Fibroblast of lung (primary cell): Measurements from ENCODE around the gene ARL16. TPM values are rescaled to one million over a fixed set of nuclear protein-coding genes. Genes with fewer than 3 reads are reported as not detected.

ENCODE experiments used
- DNase-seq, 2 donors: peaks; one replicate each; pipeline versions ENCODE4 v3.0.0 to v3.0.0-alpha.2; 2010; ENCODE audit warnings: low read depth in 2 of 2
- H2AFZ ChIP-seq: 2 replicates; pipeline ENCODE4 v1.5.1; 2012; ENCODE audit warnings: low read length, control low read depth, inconsistent platforms
- H3K27ac ChIP-seq: 2 replicates; pipeline ENCODE4 v1.5.1; 2011; ENCODE audit warnings: low read length, control low read depth; ENCODE audit not compliant: insufficient read depth
- H3K27me3 ChIP-seq: 2 replicates; pipeline ENCODE4 v1.5.1; 2011; ENCODE audit warnings: mild to moderate bottlenecking, low read length; ENCODE audit not compliant: control insufficient read depth, insufficient read depth
- H3K36me3 ChIP-seq: 2 replicates; pipeline ENCODE4 v1.5.1; 2011; ENCODE audit warnings: low read length; ENCODE audit not compliant: control insufficient read depth, insufficient read depth
- H3K4me1 ChIP-seq: 2 replicates; pipeline ENCODE4 v1.5.1; 2011; ENCODE audit warnings: low read length; ENCODE audit not compliant: control insufficient read depth, insufficient read depth; ENCODE audit errors: extremely low read depth
- H3K4me2 ChIP-seq: 2 replicates; pipeline ENCODE4 v1.5.1; 2011; ENCODE audit warnings: low read length, control low read depth; ENCODE audit not compliant: insufficient read depth; ENCODE audit errors: extremely low read depth
- H3K4me3 ChIP-seq, 4 experiments: fragments of 200-600 bp in 1 of 4; sonication (generic) in 1 of 4; replicated peaks in 1 of 4; 2 replicates each; pipeline ENCODE4 v1.5.1; 2011 to 2016; ENCODE audit warnings: low read length in 4 of 4, low read depth in 3 of 4, mild to moderate bottlenecking in 3 of 4, control low read depth in 2 of 4, inconsistent platforms in 1 of 4, mixed read lengths in 1 of 4; ENCODE audit not compliant: insufficient read depth in 1 of 4; ENCODE audit errors: control extremely low read depth in 1 of 4
- H3K79me2 ChIP-seq: 2 replicates; pipeline ENCODE4 v1.5.1; 2012; ENCODE audit warnings: mild to moderate bottlenecking, low read length, inconsistent platforms; ENCODE audit not compliant: control insufficient read depth, insufficient read depth
- H3K9ac ChIP-seq: 2 replicates; pipeline ENCODE4 v1.5.1; 2011; ENCODE audit warnings: mild to moderate bottlenecking, low read length, control low read depth; ENCODE audit not compliant: insufficient read depth
- H3K9me3 ChIP-seq: 2 replicates; pipeline ENCODE4 v1.5.1; 2012; ENCODE audit warnings: low read depth, low read length; ENCODE audit not compliant: control insufficient read depth, insufficient read depth
- H4K20me1 ChIP-seq: 2 replicates; pipeline ENCODE4 v1.5.1; 2011; ENCODE audit warnings: low read length; ENCODE audit not compliant: control insufficient read depth, insufficient read depth; ENCODE audit errors: extremely low read depth
- CTCF ChIP-seq, 2 donors: IDR thresholded peaks in 1 of 2; conservative IDR thresholded peaks in 1 of 2; 1 replicate in 1 of 2; 2 replicates in 1 of 2; pipeline ENCODE4 v1.5.1; 2011 to 2012; ENCODE audit warnings: low read length in 2 of 2, control low read depth in 1 of 2, inconsistent platforms in 1 of 2, low read depth in 1 of 2, mild to moderate bottlenecking in 1 of 2
- EZH2 ChIP-seq: IDR thresholded peaks from 2 replicates; pipeline ENCODE4 v1.5.1; 2012; ENCODE audit warnings: low read length, control low read depth, mild to moderate bottlenecking; ENCODE audit errors: missing control alignments
- polyA plus RNA-seq, 2 donors: library from polyadenylated mRNA; depleted of rRNA in 1 of 2; stranded (reverse) in 1 of 2; unstranded in 1 of 2; fragments of >200 nt; gene quantifications; 2 replicates each; pipeline ENCODE4 v1.2.1, GENCODE V29; 2011 to 2012; ENCODE audit warnings: missing spikeins in 1 of 2
- total RNA-seq: library from RNA; depleted of rRNA; stranded (reverse); fragments of >200 nt; gene quantifications from 2 replicates; pipeline ENCODE4 v1.2.1, GENCODE V29; 2014

The ARL16 gene
- total and polyA plus RNA-seq, 2 donors (not counting 1 experiment from before 2014, with no cell fraction given): 28.1 to 35.8 TPM

DNA sequence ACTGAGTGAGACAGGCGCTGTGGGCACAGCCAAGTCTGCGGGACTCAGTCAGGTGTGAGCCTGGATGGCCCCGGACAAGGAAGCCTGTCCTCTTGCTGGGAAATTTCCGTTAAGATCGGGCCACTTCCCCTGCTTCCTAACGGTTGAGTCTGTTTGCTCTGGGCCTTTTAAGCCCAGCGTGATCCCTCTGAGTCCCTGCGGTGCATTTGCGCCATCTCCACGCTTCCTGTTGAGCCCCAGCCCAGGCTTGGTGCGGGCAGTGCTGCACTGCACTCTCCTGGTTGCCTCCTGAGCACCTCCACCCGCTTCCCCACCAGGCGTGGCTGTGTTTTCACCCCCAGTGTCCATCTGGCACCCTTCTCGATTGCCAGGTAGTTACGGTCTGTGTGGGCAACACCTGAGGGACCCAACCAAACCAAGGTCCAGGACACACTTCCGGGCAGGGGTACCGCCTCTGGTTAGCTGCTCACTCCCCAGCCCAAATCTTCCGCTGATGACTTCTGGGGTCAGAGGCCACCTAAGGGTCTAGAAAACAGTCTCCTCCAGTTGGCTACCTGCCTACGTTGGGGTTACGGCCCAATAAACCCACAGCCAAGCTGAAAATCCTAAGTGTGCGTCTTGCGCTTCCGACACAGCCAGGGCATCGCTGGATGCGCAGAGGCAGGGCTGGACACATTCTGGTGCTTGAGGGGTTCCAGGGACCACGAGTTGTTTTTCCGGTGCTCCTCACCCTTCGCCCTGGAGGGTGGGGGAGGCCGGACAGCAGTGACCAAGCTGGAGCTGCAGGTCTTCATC, 27.1 kb upstream of the ARL16 start:
- H3K36me3 ChIP-seq: peaks cover 15% of the 10 kb centered on the region
- H3K79me2 ChIP-seq: peaks cover 7% of the 10 kb centered on the region
- no peak overlapping the region for H2AFZ ChIP-seq
- no peaks in the 10 kb centered on the region for H3K9me3 ChIP-seq
- no peaks in the 10 kb centered on the region for H4K20me1 ChIP-seq
- no peaks in the 10 kb centered on the region for H3K27me3 ChIP-seq
- H3K4me2 ChIP-seq: peak overlapping the region; percentile 40
- no peak overlapping the region for H3K9ac ChIP-seq
- H3K27ac ChIP-seq: no peak overlapping the region
- TF ChIP-seq EZH2 (no peak), CTCF (conservative IDR thresholded peaks at IDR 0.05 in 1 of 2, IDR thresholded peaks at IDR 0.05 in 1 of 2; ENCODE audit: low read depth in 1 of 2, low read length in 2 of 2) (no peak)
- H3K4me3 ChIP-seq: peak overlapping the region in 1 of 4 experiments; percentile 63
- peaks cover 20% of the 10 kb centered on the region for H3K4me1 ChIP-seq
- DNase-seq: no peak

DNA sequence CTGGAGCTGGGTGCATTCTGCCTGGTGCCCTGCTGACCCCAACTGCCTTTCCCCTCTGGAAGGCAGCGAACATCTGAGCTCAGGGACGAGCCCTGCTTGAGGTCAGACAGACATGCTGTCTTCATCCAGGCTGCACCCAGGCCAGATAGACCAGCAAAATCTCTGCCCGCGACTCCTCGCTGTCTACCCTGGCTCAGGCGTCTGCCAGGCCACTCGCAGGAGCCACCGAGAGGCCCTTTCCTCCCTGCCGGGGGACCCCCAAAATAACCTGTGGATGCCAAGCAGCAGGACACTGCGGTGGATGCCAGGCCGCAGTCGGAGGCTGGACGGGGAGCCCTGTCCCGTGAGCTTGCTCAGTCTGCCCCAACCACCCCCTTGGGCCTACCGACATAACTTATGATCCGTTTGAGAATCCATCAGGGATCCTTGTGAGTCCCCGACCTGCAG, 25.2 kb upstream of the ARL16 start:
- Histone ChIP-seq H3K9me3 (no peaks in the 10 kb centered on the region), H3K4me2 (no peak overlapping the region), H3K27ac (no peak overlapping the region), H2AFZ (no peak overlapping the region), H3K4me3 (no peak overlapping the region), H3K36me3 (peaks cover 21% of the 10 kb centered on the region), H3K27me3 (no peaks in the 10 kb centered on the region), H4K20me1 (no peaks in the 10 kb centered on the region), H3K9ac (no peak overlapping the region), H3K4me1 (peaks cover 24% of the 10 kb centered on the region), H3K79me2 (peaks cover 19% of the 10 kb centered on the region)
- no peak for TF ChIP-seq CTCF (conservative IDR thresholded peaks at IDR 0.05 in 1 of 2, IDR thresholded peaks at IDR 0.05 in 1 of 2; ENCODE audit: low read depth in 1 of 2, low read length in 2 of 2)
- no peak for TF ChIP-seq EZH2
- no peak for DNase-seq

GRCh38 chr17:81707725-81708646, 24.4 kb upstream of the ARL16 start:
- no peaks in the 10 kb centered on the region for H3K27me3 ChIP-seq
- no peak overlapping the region for H3K9ac ChIP-seq
- H3K4me2 ChIP-seq: no peak overlapping the region
- no peak overlapping the region for H3K27ac ChIP-seq
- H3K4me1 ChIP-seq: peaks cover 18% of the 10 kb centered on the region
- peaks cover 21% of the 10 kb centered on the region for H3K79me2 ChIP-seq
- H2AFZ ChIP-seq: no peak overlapping the region
- H3K9me3 ChIP-seq: no peaks in the 10 kb centered on the region
- TF ChIP-seq CTCF (conservative IDR thresholded peaks at IDR 0.05 in 1 of 2, IDR thresholded peaks at IDR 0.05 in 1 of 2; ENCODE audit: low read depth in 1 of 2, low read length in 2 of 2): no peak
- TF ChIP-seq EZH2: no peak
- DNase-seq: no peak
- H3K4me3 ChIP-seq: no peak overlapping the region
- H3K36me3 ChIP-seq: peaks cover 21% of the 10 kb centered on the region
- no peaks in the 10 kb centered on the region for H4K20me1 ChIP-seq
